Neuronal stem cell (in vitro differentiated cells): Measurements from ENCODE around the gene DNAJC6.

Experiments used
- DNase-seq: peaks from one replicate; pipeline ENCODE4 v3.0.0-alpha.2; 2013; ENCODE audit warnings: low spot score
- H2AFZ ChIP-seq: one replicate; pipeline ENCODE4 v1.6.1; 2013; ENCODE audit warnings: mild to moderate bottlenecking, low read length, inconsistent platforms
- H2AK5ac ChIP-seq: 2 replicates; pipeline ENCODE4 v1.6.1; 2013; ENCODE audit warnings: low read depth, mild to moderate bottlenecking, inconsistent platforms, low read length, moderate library complexity, mixed read lengths
- H2BK120ac ChIP-seq: 2 replicates; pipeline ENCODE4 v1.6.1; 2013; ENCODE audit warnings: low read depth, mild to moderate bottlenecking, inconsistent platforms, low read length, moderate library complexity, mixed read lengths
- H2BK12ac ChIP-seq: one replicate; pipeline ENCODE4 v1.6.1; 2013; ENCODE audit warnings: low read length, inconsistent platforms
- H2BK15ac ChIP-seq: 2 replicates; pipeline ENCODE4 v1.6.1; 2013; ENCODE audit warnings: mild to moderate bottlenecking, low read length, inconsistent platforms, mixed read lengths
- H2BK5ac ChIP-seq: one replicate; pipeline ENCODE4 v1.6.1; 2013; ENCODE audit warnings: inconsistent platforms, mild to moderate bottlenecking, low read length, moderate library complexity
- H3K14ac ChIP-seq: one replicate; pipeline ENCODE4 v1.6.1; 2013; ENCODE audit warnings: low read length, inconsistent platforms
- H3K18ac ChIP-seq: 2 replicates; pipeline ENCODE4 v1.6.1; 2013; ENCODE audit warnings: low read length, inconsistent platforms
- H3K23ac ChIP-seq: 2 replicates; pipeline ENCODE4 v1.6.1; 2013; ENCODE audit warnings: low read depth, mild to moderate bottlenecking, mixed read lengths, low read length, inconsistent platforms; ENCODE audit not compliant: poor library complexity
- H3K27ac ChIP-seq: replicated peaks from 3 replicates; pipeline ENCODE4 v1.5.1; 2013; ENCODE audit warnings: low read length, inconsistent platforms
- H3K27me3 ChIP-seq, 3 experiments: 2 replicates each; pipeline ENCODE4 v1.6.1; 2013; ENCODE audit warnings: low read length in 3 of 3, mild to moderate bottlenecking in 2 of 3, inconsistent platforms in 1 of 3, low read depth in 1 of 3, mixed read lengths in 1 of 3, moderate library complexity in 1 of 3; ENCODE audit not compliant: control insufficient read depth in 3 of 3, insufficient read depth in 3 of 3
- H3K36me3 ChIP-seq, 2 donors: replicated peaks in 1 of 2; 2 replicates each; pipeline ENCODE4 v1.6.1; 2013; ENCODE audit warnings: low read length in 2 of 2; ENCODE audit not compliant: control insufficient read depth in 2 of 2, insufficient read depth in 2 of 2
- H3K4ac ChIP-seq: 2 replicates; pipeline ENCODE4 v1.6.1; 2013; ENCODE audit warnings: inconsistent platforms, mild to moderate bottlenecking, low read length, moderate library complexity
- H3K4me1 ChIP-seq, 2 donors: 1 replicate in 1 of 2; 2 replicates in 1 of 2; pipeline ENCODE4 v1.6.1; 2013; ENCODE audit warnings: low read length in 2 of 2, low read depth in 1 of 2; ENCODE audit not compliant: control insufficient read depth in 2 of 2, insufficient read depth in 1 of 2
- H3K4me2 ChIP-seq: one replicate; pipeline ENCODE4 v1.6.1; 2013; ENCODE audit warnings: mild to moderate bottlenecking, low read length, inconsistent platforms; ENCODE audit not compliant: insufficient read depth, poor library complexity, severe bottlenecking
- H3K4me3 ChIP-seq, 2 donors: 2 replicates each; pipeline ENCODE4 v1.5.1; 2013; ENCODE audit warnings: low read length in 2 of 2, mild to moderate bottlenecking in 2 of 2, inconsistent platforms in 1 of 2, moderate library complexity in 1 of 2
- H3K79me1 ChIP-seq: one replicate; pipeline ENCODE4 v1.6.1; 2013; ENCODE audit warnings: low read depth, mild to moderate bottlenecking, inconsistent platforms, low read length, moderate library complexity
- H3K9ac ChIP-seq: one replicate; pipeline ENCODE4 v1.6.1; 2013; ENCODE audit warnings: mild to moderate bottlenecking, low read depth, low read length, inconsistent platforms; ENCODE audit not compliant: poor library complexity
- H3K9me3 ChIP-seq, 2 donors: replicated peaks in 1 of 2; 2 replicates each; pipeline versions ENCODE3 to v1.6.1; 2013; ENCODE audit warnings: low read length in 2 of 2, mild to moderate bottlenecking in 2 of 2, inconsistent platforms in 1 of 2, low read depth in 1 of 2, mixed read lengths in 1 of 2, moderate library complexity in 1 of 2; ENCODE audit not compliant: control insufficient read depth in 2 of 2, insufficient read depth in 1 of 2
- H4K8ac ChIP-seq: one replicate; pipeline ENCODE4 v1.6.1; 2013; ENCODE audit warnings: low read depth, mild to moderate bottlenecking, inconsistent platforms, low read length, moderate library complexity
- H4K91ac ChIP-seq: one replicate; pipeline ENCODE4 v1.6.1; 2013; ENCODE audit warnings: low read length, low read depth, mild to moderate bottlenecking, inconsistent platforms; ENCODE audit not compliant: poor library complexity
- WGBS, 2 donors: extraction: QIAGEN DNeasy Blood & Tissue Kit; methylation state at CpG; one replicate each; pipeline ENCODE4 v1.1.7; 2013; ENCODE audit warnings: missing lambda C conversion rate in 2 of 2, mixed read lengths in 1 of 2; ENCODE audit not compliant: insufficient read length in 2 of 2, insufficient replicate concordance in 1 of 2; ENCODE audit errors: extremely low coverage in 2 of 2; 5-methylcytosine and 5-hydroxymethylcytosine counted together

Gene DNAJC6

DNA sequence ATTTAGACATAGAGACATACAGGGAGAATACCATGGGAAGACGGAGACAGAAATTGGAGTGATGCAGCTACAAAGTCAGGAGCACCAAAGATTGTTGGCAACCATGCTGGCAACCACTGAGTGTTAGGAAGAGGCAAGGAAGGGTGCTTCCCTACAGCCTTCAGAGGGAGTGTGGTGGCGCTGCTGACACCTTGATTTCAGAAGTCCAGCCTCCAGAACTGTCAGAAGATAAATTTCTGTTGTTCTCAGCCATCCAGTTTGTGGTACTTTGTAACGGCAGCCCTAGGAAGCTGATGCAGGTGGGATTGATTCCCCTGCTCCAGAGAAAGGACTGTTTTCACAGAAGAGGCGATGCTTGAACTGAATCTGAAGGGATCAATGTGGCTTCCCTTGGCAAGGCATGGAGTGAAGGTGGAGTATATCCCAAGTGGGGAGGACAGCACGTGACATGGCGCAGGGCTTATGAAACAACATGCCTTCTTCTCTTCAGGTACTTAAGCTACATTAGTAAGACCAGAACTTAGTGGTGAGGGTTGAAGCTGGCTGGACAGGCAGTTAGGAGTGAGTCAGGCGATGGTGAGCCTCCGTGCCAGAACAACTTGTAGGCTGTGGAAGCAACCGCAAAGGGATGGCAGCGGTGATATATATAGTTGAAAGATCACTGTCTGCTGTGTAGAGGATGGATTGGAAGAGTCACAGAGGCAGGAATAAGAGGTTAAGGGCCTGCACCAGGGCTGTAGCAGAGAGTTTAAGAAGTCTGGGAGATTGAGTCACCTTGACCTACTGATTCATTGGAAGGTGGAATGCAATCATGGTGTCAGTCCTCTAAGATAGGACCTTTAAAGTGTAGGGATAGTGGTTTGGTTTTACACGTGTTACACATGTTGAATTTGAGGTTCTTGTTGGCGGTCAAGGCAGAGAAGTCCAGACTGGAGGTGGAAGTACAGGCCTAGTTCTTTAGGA lies 113.2 kb downstream of the DNAJC6 start:
- no peak overlapping the region for H3K18ac ChIP-seq
- H2AFZ ChIP-seq = no peak overlapping the region
- H2BK12ac ChIP-seq = no peak overlapping the region
- H4K91ac ChIP-seq = no peak overlapping the region
- H3K4me1 ChIP-seq = peaks cover 2 to 5% of the 10 kb centered on the region in 2 donors
- H3K79me1 ChIP-seq = peaks cover 5% of the 10 kb centered on the region
- H3K23ac ChIP-seq = no peak overlapping the region
- no peak overlapping the region for H2BK5ac ChIP-seq
- H3K4me3 ChIP-seq = peak overlapping the region in 1 of 2 donors; percentile 94
- H2AK5ac ChIP-seq = no peak overlapping the region
- H3K4ac ChIP-seq = no peak overlapping the region
- peaks cover 2 to 27% of the 10 kb centered on the region in 2 donors for H3K36me3 ChIP-seq
- H3K4me2 ChIP-seq = no peak overlapping the region
- peaks cover 0 to 15% (median 0%) of the 10 kb centered on the region in 3 experiments for H3K27me3 ChIP-seq
- no peak overlapping the region for H3K27ac ChIP-seq
- peaks cover 0 to 3% of the 10 kb centered on the region in 2 donors for H3K9me3 ChIP-seq
- no peak overlapping the region for H3K14ac ChIP-seq
- no peak overlapping the region for H2BK120ac ChIP-seq
- H4K8ac ChIP-seq = no peak overlapping the region
- H3K9ac ChIP-seq = no peak overlapping the region
- no peak for DNase-seq
- no CpG with 5 or more reads among the region's 12 CpGs for WGBS, 2 donors
- H2BK15ac ChIP-seq = no peak overlapping the region

DNA sequence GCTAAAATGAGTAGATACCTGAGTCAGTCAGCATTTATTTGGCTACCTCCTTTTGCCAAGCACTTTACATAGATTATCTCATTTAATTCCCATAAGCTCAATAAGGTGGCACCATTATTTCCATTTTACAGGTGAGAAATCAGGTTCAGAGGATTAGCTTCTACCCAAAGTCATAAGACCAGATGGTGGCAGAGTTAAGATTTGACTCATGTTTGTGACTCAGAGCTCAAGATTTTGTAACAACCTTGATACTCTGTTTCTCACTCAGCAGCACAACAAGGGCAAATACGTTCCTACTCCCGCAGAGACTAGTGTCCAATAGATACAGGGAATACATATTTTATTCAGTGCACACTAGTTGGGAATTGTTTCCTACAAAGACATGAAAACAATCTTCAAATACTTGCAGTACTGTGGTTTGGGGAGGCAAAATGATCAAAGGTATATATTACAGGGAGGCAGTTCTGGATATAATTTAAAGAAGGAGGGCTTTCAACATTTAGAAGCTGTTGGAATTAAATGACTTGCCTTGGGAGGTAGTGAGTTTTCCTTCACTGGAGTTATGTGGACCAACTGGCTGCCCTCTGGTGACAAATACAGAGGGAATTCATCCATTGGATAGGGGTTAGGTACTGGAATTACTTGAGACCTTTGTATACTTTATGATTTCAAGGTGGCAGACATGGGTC lies 114.7 kb downstream of the DNAJC6 start:
- H3K27ac ChIP-seq = no peak overlapping the region
- DNase-seq = no peak

DNA sequence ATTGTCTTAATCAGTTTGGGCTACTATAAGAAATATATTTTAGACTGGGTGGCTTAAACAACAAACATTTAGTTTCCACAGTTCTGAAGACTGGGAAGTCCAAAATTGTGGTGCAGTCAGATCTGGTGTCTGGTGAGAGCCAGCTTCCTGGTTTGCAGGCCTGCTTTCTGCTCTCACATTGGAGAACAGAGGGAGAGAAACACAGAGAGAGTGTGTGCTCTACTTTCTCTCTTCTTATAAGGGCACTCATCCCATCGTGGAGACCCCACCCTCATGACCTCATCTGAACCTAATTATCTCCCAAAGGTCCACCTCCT lies 115.2 kb downstream of the DNAJC6 start:
- no peak overlapping the region for H2BK12ac ChIP-seq
- H3K4ac ChIP-seq = no peak overlapping the region
- H2AFZ ChIP-seq = no peak overlapping the region
- no peak overlapping the region for H2BK5ac ChIP-seq
- no peaks in the 10 kb centered on the region for H3K27me3 ChIP-seq
- H2BK120ac ChIP-seq = no peak overlapping the region
- H4K91ac ChIP-seq = no peak overlapping the region
- no peak overlapping the region for H4K8ac ChIP-seq
- no peaks in the 10 kb centered on the region for H3K9me3 ChIP-seq
- H3K23ac ChIP-seq = no peak overlapping the region
- no peak overlapping the region for H3K4me2 ChIP-seq
- no peak for DNase-seq
- H3K4me1 ChIP-seq = peaks cover 5% of the 10 kb centered on the region in 2 donors
- H3K18ac ChIP-seq = no peak overlapping the region
- H2BK15ac ChIP-seq = no peak overlapping the region
- H3K27ac ChIP-seq = no peak overlapping the region
- H3K79me1 ChIP-seq = peaks cover 5% of the 10 kb centered on the region
- H2AK5ac ChIP-seq = no peak overlapping the region
- no peak overlapping the region for H3K4me3 ChIP-seq
- no peak overlapping the region for H3K9ac ChIP-seq
- peaks cover 2 to 46% of the 10 kb centered on the region in 2 donors for H3K36me3 ChIP-seq
- no CpG with 5 or more reads among the region's 1 CpG for WGBS, 2 donors
- no peak overlapping the region for H3K14ac ChIP-seq

More for the DNA sequence above, 114.7 kb downstream of the DNAJC6 start:
- Histone ChIP-seq H3K79me1 (peaks cover 5% of the 10 kb centered on the region), H4K8ac (no peak overlapping the region), H3K36me3 (peaks cover 2 to 41% of the 10 kb centered on the region in 2 donors), H2BK120ac (no peak overlapping the region), H4K91ac (no peak overlapping the region), H2BK12ac (no peak overlapping the region), H3K4me3 (no peak overlapping the region), H3K4me2 (no peak overlapping the region), H3K14ac (no peak overlapping the region), H3K18ac (no peak overlapping the region), H3K9ac (no peak overlapping the region), H2AK5ac (no peak overlapping the region), H3K4me1 (peaks cover 4 to 5% of the 10 kb centered on the region in 2 donors), H3K4ac (no peak overlapping the region), H3K23ac (no peak overlapping the region), H2AFZ (no peak overlapping the region), H3K9me3 (no peaks in the 10 kb centered on the region), H2BK5ac (no peak overlapping the region), H3K27me3 (peaks cover 0 to 1% (median 0%) of the 10 kb centered on the region in 3 experiments), H2BK15ac (no peak overlapping the region)
- WGBS, 2 donors = no CpG with 5 or more reads among the region's 2 CpGs

DNA sequence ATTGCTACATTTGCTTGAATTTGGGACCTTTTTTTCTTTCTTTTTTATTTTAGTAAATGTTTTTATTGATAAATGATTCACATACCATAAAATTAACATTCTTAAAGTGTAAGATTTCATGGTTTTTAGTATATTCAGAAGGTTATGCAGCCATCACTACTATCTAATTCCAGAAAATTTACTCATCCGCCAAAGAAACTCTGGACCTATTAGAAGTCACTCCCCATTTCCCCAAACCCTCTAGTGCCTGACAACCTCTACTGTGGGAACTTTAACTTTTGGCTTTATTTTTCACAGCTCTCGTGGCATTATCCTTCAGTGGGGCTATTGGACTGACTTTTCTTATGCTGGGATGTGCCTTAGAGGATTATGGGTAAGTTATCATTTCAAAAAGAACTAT lies 115.7 kb downstream of the DNAJC6 start:
- no CpG with 5 or more reads among the region's 2 CpGs for WGBS, 2 donors

More for the DNA sequence above, 115.7 kb downstream of the DNAJC6 start:
- Histone ChIP-seq H3K4me1 (peaks cover 2 to 9% of the 10 kb centered on the region in 2 donors), H3K4me3 (no peak overlapping the region), H2BK12ac (no peak overlapping the region), H2AFZ (no peak overlapping the region), H4K91ac (no peak overlapping the region), H3K4me2 (no peak overlapping the region), H3K4ac (no peak overlapping the region), H2AK5ac (no peak overlapping the region), H3K9me3 (no peaks in the 10 kb centered on the region), H2BK120ac (no peak overlapping the region), H4K8ac (no peak overlapping the region), H3K36me3 (peaks cover 2 to 51% of the 10 kb centered on the region in 2 donors), H3K23ac (no peak overlapping the region), H3K14ac (no peak overlapping the region), H3K9ac (no peak overlapping the region), H3K27ac (no peak overlapping the region), H3K79me1 (peaks cover 5% of the 10 kb centered on the region), H2BK15ac (no peak overlapping the region), H2BK5ac (no peak overlapping the region), H3K18ac (no peak overlapping the region), H3K27me3 (no peaks in the 10 kb centered on the region)
- DNase-seq = no peak
